ENCODE data around the gene ATN1.

ATN1 gene

DNA sequence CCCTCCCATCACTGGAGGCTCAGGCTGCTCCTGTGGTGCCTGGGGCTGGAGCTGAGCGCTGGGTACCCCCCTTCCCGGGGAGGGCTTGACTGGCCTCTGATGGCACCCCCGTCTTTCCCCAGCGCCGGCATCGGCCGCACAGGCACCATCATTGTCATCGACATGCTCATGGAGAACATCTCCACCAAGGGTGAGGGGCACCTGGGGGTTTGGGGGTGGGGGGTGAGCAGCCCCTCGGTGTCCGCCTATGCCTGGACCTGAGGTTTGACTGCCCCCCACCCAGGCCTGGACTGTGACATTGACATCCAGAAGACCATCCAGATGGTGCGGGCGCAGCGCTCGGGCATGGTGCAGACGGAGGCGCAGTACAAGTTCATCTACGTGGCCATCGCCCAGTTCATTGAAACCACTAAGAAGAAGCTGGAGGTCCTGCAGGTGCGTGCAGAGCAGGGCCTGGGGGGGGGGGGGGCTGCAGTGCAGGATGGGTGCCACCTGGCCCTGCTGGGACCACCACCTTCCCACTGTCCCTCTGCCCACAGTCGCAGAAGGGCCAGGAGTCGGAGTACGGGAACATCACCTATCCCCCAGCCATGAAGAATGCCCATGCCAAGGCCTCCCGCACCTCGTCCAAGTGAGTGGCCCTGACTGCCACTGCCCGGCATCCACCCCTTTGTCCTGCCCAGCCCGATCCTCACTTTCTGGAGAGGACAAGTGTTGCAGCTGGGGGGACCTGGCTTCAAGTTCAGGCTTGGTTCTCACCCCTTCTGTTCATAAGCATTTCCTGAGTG lies 32.2 kb downstream of the ATN1 start:
- FAIRE-seq = no peak

DNA sequence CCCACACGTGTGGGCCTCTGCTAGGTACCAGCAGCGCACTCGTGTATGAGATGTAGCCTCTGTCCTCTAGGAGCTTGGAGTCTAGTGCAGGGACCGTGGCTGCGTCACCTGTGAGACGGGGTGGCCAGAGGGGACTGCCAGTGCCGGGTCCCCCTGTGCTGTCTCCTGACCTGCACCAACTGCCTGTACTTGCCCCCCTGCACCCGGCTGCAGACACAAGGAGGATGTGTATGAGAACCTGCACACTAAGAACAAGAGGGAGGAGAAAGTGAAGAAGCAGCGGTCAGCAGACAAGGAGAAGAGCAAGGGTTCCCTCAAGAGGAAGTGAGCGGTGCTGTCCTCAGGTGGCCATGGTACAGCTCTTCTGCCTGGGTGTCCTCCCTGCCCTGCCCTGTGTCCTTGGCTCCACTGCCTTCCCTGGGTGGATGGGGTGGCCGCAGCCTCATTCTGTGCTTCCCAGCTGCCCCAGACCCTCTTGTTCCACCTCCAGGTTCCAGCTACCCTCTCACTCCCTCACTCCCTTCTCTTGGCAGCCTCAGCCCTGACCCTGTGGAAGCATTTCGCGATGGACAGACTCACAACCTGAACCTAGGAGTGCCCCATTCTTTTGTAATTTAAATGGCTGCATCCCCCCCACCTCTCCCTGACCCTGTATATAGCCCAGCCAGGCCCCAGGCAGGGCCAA lies 33.0 kb downstream of the ATN1 start:
- no peak for FAIRE-seq

DNA sequence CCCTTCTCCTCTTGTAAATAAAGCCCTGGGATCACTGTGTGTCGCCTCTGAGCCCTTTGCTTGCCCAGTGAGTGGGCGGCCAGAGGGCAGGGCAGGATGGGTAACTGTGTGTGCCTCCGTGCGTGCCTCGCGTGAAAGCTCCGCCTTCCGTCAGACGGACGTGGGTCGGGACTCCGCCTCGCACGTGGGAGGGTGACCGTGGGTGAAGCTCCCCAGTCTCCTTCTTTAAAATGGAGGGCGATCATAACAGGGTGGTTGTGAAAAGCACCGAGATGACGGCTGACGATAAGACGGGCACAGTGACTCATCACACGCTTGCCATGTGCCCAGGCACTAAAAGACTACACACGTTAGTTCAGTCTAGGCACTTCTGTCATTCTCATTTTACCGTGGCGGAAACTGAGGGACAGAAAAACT lies 33.5 kb downstream of the ATN1 start:
- no peak for FAIRE-seq

DNA sequence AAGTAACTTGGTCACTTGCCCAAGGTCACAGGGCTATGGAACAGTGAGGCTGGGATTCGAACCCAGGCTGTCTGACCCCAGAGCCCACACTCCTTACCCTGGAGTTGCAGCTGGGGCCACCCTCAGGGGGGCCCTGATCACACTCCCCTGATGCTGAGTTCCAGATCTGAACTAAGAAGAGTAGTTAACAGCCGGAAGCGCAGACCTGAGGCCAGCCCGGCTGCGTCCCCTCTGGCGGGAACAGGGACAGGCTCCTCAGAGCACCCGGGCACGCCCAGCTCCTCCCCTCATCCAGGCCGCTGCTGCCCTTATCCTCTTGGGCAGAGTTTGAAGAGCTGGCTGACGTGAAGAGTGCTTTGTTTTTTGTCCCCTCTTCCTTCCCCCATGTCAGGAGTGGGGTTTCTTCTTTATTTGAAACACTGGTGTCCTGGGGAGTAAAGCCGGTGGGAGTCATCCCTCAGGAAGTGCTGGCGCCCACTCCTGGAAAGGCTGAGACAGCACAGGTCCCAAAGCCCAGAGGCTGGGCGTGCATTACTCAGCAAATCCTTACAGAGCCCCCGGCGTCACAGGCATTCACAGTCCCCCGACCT lies 34.0 kb downstream of the ATN1 start:
- peak; percentile 53 for FAIRE-seq

DNA sequence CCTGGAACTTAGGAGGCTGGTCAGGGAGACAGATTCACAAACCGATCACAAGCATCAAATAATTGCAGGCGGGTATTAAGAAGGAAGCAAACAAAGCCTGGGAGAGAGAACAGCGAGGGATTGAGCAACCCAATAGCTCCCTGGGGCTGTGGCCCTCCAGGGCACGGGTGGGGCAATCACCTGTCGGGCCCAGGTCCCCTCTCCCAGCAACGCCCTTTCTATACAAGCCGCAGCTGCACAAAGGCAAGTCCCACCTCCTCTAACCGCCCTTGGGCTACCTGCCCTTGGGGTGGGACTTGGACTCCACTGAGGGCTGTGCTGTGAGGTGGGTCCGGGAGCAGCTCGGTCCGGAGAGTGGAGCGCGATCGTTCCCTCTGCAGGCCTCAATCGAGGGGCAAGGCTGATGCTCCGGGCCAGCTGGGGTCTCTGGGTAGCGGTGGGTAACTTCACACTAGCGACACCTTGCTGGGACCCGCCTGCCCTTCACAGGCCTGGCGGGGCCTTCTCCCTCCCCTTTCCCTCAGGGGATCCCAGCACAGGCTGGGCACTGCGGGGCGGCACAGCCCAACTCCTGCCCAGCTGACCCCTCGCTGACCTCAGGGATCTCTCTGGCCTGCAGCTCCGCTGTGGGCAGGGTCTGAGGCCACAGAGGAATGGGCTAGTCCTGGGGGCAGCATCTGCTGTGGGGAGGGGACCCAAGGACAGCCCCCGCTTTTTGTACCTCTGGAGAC lies 34.7 kb downstream of the ATN1 start:
- no peak for FAIRE-seq

DNA sequence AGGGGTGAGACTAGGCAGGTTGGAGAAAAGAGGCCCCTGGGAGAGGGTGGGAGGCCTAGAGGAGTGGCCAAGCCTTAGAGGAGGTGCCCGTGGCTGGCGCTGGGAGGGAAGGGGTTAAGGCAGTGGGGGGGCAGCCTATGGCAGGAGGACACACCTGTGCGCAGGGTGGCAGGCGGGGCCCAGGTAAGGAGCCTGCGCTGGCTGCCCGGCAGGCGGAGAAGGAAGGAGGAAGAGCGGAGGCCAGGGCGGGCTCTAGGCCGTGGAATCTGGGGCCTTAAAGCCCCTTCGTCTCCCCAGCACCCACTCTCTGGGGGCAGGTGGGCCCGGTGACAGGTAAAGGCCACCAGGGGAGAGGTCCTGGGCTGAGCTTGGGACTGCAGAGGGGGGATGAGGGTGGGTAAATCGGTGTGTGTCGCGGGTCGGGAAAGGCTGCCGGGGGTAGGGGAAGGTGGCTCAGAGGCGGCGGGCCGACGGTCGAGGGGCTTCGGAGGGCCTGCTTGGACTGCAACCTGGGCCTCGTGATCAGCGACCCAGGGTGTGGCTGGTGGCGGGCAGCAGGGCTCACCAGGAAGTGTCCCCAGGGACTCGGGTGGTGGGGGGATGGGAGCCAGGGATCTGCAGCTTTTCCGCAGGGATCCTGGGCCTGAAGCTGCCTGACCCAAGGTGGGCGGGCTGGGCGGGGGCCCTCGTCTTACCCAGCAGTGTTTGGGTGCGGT lies 35.4 kb downstream of the ATN1 start:
- no peak for FAIRE-seq

DNA sequence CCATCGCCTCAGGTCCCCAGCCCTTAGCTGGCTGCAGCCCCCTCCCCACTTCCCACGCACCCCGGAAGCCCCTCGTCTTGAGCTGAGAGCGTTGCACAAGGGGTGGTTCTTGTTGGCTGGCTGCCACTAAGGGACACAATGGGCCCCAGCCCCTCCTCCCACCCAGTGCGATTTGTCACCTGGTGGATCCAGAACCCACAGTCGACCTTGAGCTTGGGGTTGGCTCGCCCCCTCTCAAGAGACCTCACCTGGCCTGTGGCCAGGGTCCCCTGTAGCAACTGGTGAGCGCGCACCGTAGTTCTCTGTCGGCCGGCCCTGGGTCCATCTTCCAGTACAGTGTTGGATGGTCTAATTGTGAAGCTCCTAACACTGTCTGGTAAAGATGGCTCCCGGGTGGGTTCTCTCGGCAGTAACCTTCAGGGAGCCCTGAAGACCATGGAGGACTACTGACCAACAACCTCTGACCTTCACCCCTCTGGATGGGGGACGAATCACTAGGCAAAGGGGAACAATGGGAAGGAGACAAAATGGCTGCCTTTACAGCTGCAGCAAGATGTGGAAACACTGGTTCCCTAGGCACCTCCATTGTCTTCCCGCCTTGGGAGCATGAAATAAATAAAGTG lies 36.1 kb downstream of the ATN1 start:
- no peak for FAIRE-seq

DNA sequence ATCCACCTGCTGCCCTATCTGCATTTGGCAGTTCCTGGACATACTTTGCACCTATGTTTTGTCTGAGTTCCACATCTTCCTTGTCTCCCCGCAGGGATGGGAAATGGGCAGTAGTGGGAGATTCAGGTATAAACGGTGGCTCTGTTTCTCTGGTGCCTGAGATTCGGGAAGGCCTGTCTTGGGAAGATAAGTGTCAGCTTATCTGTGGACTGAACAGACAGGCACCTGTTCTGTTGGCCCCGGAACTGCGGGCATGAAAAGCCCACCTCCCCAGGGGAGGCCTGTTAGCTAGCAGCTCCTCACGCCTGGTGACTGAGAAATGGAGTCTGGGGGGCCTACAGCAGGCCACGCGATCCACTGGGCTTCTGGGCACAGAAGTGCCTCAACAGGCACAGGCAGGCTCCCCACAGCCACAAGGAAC lies 36.9 kb downstream of the ATN1 start:
- no peak for FAIRE-seq

DNA sequence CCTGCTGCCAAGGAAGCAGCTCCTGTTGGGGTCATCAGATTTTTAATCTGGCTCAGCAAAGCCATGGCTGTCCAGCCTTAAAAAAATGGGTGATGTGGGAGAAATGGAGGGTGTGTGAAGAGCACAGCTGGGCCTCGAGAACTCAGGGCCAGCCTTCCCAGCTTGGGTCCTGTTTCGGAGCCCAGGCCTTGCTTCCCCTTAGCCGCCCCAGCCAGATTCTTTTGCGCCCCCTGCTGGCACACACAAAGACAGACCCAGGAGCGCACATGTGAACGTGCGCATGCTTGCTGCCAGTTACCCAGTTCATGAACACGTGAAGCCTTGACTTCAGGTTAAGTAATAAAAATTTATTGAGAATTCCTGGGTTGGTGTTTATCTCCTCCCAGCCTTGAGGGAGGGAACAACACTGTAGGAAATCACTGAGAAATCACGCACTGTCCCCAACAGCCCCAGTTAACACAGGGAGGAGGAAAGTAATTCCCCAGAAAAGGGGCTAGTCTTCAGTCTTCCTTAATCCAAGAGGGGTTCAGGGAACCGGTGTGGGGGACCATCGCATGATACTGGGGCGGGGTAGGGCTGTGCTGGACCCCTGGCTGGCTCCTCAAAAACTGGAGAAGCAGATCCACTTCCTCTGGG lies 37.4 kb downstream of the ATN1 start:
- no peak for FAIRE-seq

DNA sequence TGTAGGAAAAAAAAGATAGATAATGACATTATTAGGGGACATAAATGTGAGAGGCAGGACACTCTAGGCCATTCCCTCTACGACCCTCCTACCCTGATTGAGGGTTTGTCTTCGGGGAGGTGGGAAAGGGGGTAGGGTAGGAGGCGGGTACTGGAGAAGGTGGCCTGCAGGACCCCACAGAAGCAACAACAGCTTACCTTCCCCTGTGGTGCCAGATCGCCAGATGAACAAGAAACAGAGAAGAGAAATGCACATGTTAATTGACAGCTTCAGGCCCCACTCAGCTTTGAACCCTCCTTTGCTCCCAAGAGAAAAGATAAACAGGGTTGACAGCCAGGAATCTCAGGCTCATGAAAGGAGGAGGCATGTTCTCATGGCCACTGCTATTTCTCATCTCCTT lies 38.0 kb downstream of the ATN1 start:
- no peak for FAIRE-seq

DNA sequence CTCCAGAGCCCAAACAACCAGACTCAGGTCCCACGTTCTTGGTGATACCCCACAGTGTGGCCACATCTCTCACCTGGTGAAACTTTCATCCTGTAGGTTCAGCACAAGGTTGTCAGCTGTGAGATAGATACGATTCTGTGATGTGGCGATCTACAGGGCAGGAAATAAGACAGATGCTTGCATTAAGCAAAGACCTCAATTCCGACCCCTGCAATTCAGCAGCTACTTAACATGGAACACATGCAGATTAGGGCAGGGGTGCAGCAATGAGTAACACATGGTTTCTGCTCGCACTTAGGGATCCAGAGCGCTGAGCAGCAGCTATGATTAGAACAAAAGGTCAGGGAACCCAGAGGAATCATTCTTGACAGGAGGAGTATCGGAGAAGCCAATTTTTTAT lies 38.6 kb downstream of the ATN1 start:
- no peak for FAIRE-seq

DNA sequence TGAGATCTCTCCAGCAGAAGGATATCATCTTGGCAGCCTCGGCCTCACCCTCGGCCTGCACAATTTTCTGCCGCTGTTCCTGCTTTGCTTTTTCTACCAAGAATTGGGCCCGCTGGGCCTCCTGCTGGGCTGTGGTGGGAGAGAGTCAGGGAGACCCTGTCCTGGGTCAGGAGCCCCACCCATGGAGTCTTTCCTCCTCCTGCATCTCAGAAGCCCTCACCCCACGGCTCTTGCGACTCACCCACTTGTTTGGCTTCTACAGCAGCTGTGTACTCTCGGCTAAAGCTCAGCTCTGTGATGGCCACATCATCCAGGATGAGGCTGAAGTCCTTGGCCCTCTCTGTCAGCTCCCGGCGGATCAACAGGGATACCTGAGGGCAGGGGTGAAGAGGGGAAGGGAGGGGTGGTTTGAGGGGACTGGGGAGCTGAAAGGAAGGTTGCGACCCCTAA lies 39.9 kb downstream of the ATN1 start:
- no peak for FAIRE-seq

DNA sequence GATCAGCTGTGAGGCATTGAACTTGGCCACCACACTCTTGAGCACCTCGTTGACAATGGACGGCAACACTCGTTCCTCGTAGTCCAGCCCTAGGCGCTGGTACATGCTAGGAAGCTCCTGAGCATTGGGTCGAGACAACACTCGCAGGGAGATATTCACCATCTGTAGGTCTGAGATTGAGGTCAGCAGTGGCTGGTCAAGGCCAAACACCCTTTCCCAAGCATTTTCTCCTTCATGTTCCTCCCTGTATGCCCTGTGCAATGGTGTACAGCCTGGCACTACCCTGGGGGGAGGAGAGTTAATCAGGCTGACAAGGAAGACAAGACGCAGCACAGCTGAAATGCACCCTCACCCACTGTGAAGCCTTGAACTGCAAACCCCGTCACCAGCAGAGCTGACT lies 40.7 kb downstream of the ATN1 start:
- FAIRE-seq = no peak

DNA sequence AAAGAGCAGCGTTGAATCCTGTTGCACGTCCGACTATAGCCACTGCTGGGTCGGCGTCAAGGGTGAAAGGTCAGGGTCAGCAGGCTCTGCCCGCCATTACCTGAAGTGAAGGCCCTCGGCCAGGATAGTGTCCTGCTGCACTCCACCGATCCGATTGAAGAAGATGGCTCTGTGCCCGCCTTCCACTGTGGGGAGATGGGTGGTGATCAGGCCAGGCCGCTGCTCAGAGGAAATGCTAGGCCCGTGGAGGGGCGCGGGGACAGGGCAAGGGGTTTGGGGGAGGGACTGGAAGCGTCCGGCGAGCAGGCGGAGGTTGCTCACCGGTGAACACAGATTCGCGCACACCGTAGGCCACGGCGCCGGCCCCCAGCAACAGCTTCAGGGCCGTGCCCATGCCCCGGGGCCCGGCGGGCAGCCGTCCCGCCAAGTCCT lies 42.4 kb downstream of the ATN1 start:
- no peak for FAIRE-seq

DNA sequence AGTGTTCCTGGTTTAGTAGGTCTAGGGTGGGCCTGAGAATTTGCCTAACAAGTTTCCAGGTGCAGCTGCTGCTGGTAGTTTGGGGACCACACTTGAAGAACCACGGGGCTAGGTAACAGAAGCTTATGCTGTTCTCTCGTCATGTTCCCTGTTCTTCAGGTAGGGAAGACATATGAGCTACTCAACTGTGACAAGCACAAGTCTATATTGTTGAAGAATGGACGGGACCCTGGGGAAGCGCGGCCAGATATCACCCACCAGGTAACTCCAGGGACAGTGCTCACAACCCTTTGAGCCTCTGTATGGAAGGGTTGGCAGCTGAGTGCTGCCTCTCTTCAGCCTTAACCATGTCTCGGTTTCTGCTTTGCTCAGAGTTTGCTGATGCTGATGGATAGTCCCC lies 46.4 kb downstream of the ATN1 start:
- no peak for FAIRE-seq

DNA sequence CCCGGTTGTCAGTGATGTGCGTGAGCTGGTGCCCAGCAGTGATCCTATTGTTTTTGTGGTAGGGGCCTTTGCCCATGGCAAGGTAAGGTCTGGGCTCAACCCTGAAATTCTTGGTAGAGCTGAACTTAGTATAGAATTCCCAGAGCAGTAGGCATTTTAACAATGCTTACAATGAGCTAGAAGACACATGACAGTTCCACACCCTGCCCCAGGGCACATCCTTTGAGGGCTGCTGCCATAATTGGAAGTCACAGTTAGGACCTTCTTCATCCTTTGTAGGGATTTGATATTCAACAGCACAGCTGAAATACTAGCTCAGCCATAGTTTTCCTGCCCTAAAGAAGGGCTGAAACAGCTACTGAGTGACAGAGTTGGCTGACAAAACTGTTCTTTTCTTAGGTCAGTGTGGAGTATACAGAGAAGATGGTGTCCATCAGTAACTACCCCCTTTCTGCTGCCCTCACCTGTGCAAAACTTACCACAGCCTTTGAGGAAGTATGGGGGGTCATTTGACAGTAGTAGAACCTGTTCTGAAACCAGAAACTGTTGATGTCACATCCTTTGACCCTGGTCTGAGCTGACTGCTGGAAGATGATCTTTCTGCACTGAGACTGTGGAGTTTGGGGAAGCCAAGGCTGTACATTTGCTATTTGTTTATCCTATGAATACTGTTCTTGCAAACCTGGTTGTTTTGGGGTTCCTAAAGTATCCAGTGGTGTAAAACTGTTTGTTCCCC lies 47.7 kb downstream of the ATN1 start:
- no peak for FAIRE-seq

DNA sequence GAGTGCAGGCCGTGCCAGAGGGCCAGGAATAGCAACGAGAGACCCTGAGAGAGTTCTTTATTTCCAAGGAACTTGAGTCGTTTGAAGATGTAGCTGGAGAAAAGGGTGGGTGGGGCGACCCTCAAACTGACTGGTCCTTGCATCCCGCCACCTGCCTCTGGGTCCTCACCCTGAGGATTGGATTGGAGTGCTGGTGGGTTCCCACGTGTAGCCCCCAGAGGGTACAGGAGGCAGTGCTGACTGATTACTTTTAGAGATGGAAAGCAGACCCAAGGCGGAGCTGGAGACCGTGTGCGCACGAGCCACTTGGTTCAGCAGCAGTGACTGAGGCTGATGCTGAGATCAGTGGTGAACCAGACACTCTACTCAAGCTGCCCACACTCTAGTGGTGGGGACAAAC lies 49.9 kb downstream of the ATN1 start:
- no peak for FAIRE-seq

DNA sequence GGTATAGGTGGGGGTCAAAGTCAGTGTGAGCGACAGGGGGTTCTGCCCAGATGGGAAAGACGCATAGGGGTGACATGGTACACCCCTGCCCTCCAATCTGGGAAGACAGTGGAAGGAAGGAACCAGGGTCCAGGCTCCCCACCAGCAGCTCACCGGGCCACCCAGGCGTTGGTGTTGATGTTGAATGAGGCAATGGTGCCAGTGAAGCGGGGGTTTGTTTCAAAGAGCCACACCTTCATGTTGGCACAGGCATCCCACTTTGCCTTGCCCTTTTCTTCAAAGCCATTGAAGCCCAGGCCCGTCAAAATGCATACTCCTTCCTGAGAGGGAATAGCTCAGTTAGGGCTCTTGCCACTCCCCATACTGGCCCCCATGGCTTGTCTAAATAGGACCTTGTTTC lies 50.4 kb downstream of the ATN1 start:
- no peak for FAIRE-seq

DNA sequence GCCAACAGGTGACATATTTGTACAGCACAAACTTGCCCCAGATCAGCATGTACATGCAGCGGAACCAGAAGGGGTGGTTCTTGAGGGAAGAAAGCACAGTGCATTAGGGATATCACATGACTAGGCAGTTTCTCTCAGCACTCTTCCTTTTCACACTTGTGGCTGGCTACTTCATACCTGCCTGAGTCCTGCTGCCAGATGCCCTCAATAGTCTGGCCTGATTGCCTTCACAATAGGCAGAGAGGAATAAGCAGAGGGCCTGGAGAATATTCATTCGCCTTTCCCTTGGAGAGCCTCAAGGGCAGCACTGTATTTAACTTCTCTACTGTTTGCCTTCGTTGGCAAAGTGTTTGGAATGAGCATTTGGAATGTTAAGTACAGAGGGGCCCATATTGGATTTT lies 50.9 kb downstream of the ATN1 start:
- FAIRE-seq = no peak

DNA sequence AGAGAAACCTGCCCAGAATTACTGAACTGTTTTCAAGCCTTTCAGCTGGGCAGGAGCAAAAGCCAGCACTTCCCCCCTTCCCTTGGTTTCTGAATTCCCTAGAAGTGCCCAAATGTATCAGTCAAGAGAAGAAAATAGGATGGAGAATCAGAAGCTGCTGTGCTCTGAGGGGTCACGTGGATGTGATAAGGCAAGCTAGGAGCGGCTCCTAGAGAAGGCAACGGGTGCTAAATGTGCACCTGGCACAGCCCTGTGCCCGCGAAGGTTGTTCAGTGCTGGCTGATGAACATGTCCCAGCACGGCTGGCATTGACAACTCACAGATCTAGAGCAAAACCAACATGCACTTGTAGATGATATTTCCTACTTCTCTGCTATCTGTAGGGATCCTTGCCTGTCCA lies 51.3 kb downstream of the ATN1 start:
- no peak for FAIRE-seq

DNA sequence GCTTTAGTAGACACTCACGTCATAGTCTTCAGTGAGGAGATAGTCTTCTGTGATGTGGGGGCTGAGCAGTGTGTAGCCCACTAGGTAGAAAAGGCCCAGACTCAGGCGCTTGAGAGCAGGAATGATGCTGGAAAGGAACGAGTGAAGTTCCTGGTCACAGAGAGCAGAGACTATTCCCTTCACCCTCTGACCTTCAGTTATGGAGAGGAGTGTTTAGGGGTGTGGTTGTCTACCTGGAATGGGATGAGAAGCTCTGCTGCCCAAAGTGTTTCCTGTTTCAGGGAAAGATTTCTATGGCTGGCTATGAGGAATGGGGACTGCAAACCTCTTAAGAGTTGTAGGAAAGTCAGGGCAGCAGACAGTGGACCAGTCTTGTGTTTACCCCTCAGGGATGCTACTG lies 51.7 kb downstream of the ATN1 start:
- no peak for FAIRE-seq
